Measurements from ENCODE around the gene GALNT2.

GRCh38 chr1:230237009-230237370, 170.0 kb downstream of the GALNT2 start:
- TF ChIP-seq POLR2A (IDR thresholded peaks at IDR 0.05), result no peak
- no peak for TF ChIP-seq CTCF (IDR thresholded peaks at IDR 0.05)
